Calu3 (cell line): Measurements from ENCODE around the gene SPOCK1. TPM values are rescaled to one million over a fixed set of nuclear protein-coding genes. Genes with fewer than 3 reads are reported as not detected.

Source experiments
- BruUV-seq: library from RNA; stranded (reverse); fragments of 400-500 nt; replicated peaks from 2 replicates; lab custom pipeline; 2021; lab: Mats Ljungman, UMichigan
- CTCF ChIA-PET: fragments of 300-600 bp; sonication (Branson Sonifier 250); formaldehyde crosslinking; loops from one replicate; lab custom pipeline; 2022; ENCODE audit warnings: antibody characterized with exemption; lab: Charles Lee
- DNase-seq: peaks from one replicate; pipeline ENCODE4 v3.0.0; 2022
- H3K27ac Mint-ChIP-seq: one replicate; pipeline ENCODE4 v1.8.0; 2022; ENCODE audit warnings: mixed read lengths; ENCODE audit not compliant: unreplicated experiment
- H3K27me3 Mint-ChIP-seq: one replicate; pipeline ENCODE4 v1.8.0; 2022; ENCODE audit warnings: mixed read lengths; ENCODE audit not compliant: unreplicated experiment
- H3K36me3 Mint-ChIP-seq: one replicate; pipeline ENCODE4 v1.8.0; 2022; ENCODE audit warnings: mild to moderate bottlenecking, moderate library complexity, mixed read lengths; ENCODE audit not compliant: insufficient read depth, unreplicated experiment
- H3K4me1 Mint-ChIP-seq: one replicate; pipeline ENCODE4 v1.8.0; 2022; ENCODE audit warnings: mild to moderate bottlenecking, low read depth, mixed read lengths; ENCODE audit not compliant: unreplicated experiment
- H3K4me3 Mint-ChIP-seq: one replicate; pipeline ENCODE4 v1.8.0; 2022; ENCODE audit warnings: mild to moderate bottlenecking, low read depth, moderate library complexity, mixed read lengths; ENCODE audit not compliant: unreplicated experiment
- H3K9me3 Mint-ChIP-seq: one replicate; pipeline ENCODE4 v1.8.0; 2022; ENCODE audit warnings: low read depth, mixed read lengths; ENCODE audit not compliant: unreplicated experiment
- CTCF ChIP-seq: fragments of 200-600 bp; IDR thresholded peaks from one replicate; pipeline ENCODE4 v1.8.0; 2022; ENCODE audit warnings: antibody characterized with exemption; ENCODE audit not compliant: unreplicated experiment
- intact Hi-C: fragments of 100-400 bp; cut with micrococcal nuclease; formaldehyde crosslinking; loops from one replicate; pipeline ENCODE4 v1.10.0; 2022; ENCODE audit not compliant: unreplicated experiment
- total RNA-seq: library from RNA; stranded (reverse); gene quantifications from 2 replicates; pipeline ENCODE4 v1.2.3, GENCODE V29; 2022

Gene SPOCK1
- total RNA-seq, 1 experiment from 2014 or later, result 3.2 TPM

GRCh38 chr5:137220523-137220927 lies 278.6 kb downstream of the SPOCK1 start:
- H3K27me3 Mint-ChIP-seq, result no peaks in the 10 kb centered on the region
- peaks cover 10% of the 10 kb centered on the region for H3K36me3 Mint-ChIP-seq
- no TSS peak for BruUV-seq
- intact Hi-C loops, result loop anchor here (1.0 kb wide), 2 partner anchors 145 to 418 kb away; no protein-coding TSS in a partner anchor
- CTCF ChIA-PET, result no interaction called here
- peak; percentile 71 for DNase-seq
- H3K27ac Mint-ChIP-seq, result no peak overlapping the region
- H3K9me3 Mint-ChIP-seq, result no peaks in the 10 kb centered on the region
- peak; percentile 56 for TF ChIP-seq CTCF
- H3K4me3 Mint-ChIP-seq, result no peak overlapping the region
- peaks cover 51% of the 10 kb centered on the region for H3K4me1 Mint-ChIP-seq

- DNase-seq, result peak; percentile 34
These were observed 280.2 kb downstream of the SPOCK1 start for GRCh38 chr5:137218896-137219295.

GRCh38 chr5:137218471-137218870 lies 280.7 kb downstream of the SPOCK1 start:
- TF ChIP-seq CTCF, result no peak
- H3K36me3 Mint-ChIP-seq, result peaks cover 10% of the 10 kb centered on the region
- H3K27me3 Mint-ChIP-seq, result no peaks in the 10 kb centered on the region
- intact Hi-C loops, result no loop called here
- BruUV-seq, result no TSS peak
- no peak for DNase-seq
- H3K27ac Mint-ChIP-seq, result peak overlapping the region; percentile 87
- peak overlapping the region; percentile 62 for H3K4me3 Mint-ChIP-seq
- peaks cover 72% of the 10 kb centered on the region for H3K4me1 Mint-ChIP-seq
- CTCF ChIA-PET, result interaction anchor here (0.6 to 3.8 kb wide), 14 partner anchors 14 to 416 kb away, joined by 3 to 53 read pairs (median 4); no protein-coding TSS in a partner anchor
- no peaks in the 10 kb centered on the region for H3K9me3 Mint-ChIP-seq

More at GRCh38 chr5:137218896-137219295, 280.2 kb downstream of the SPOCK1 start:
- Mint-ChIP-seq H3K4me1 (peaks cover 68% of the 10 kb centered on the region), H3K4me3 (peak overlapping the region; percentile 62), H3K27ac (peak overlapping the region; percentile 87), H3K27me3 (no peaks in the 10 kb centered on the region), H3K9me3 (no peaks in the 10 kb centered on the region), H3K36me3 (peaks cover 10% of the 10 kb centered on the region)
- CTCF ChIA-PET, result interaction anchor here (0.6 to 3.8 kb wide), 12 partner anchors 14 to 379 kb away, joined by 3 to 53 read pairs (median 4); no protein-coding TSS in a partner anchor
- intact Hi-C loops, result no loop called here
- TF ChIP-seq CTCF, result no peak
- no TSS peak for BruUV-seq

- no peak for TF ChIP-seq CTCF
- CTCF ChIA-PET, result interaction anchor here (1.0 to 3.8 kb wide), 13 partner anchors 15 to 415 kb away, joined by 3 to 53 read pairs (median 4); no protein-coding TSS in a partner anchor
- intact Hi-C loops, result no loop called here
- DNase-seq, result peak; percentile 68
- H3K36me3 Mint-ChIP-seq, result peaks cover 10% of the 10 kb centered on the region
- peaks cover 6% of the 10 kb centered on the region for H3K27me3 Mint-ChIP-seq
- BruUV-seq, result no TSS peak
- H3K4me3 Mint-ChIP-seq, result peak overlapping the region; percentile 62
- H3K4me1 Mint-ChIP-seq, result peaks cover 80% of the 10 kb centered on the region
- H3K27ac Mint-ChIP-seq, result peak overlapping the region; percentile 87
- H3K9me3 Mint-ChIP-seq, result no peaks in the 10 kb centered on the region
These were observed 281.4 kb downstream of the SPOCK1 start for GRCh38 chr5:137217599-137218200.
